ENCODE data around the gene TMEM175.

DNA sequence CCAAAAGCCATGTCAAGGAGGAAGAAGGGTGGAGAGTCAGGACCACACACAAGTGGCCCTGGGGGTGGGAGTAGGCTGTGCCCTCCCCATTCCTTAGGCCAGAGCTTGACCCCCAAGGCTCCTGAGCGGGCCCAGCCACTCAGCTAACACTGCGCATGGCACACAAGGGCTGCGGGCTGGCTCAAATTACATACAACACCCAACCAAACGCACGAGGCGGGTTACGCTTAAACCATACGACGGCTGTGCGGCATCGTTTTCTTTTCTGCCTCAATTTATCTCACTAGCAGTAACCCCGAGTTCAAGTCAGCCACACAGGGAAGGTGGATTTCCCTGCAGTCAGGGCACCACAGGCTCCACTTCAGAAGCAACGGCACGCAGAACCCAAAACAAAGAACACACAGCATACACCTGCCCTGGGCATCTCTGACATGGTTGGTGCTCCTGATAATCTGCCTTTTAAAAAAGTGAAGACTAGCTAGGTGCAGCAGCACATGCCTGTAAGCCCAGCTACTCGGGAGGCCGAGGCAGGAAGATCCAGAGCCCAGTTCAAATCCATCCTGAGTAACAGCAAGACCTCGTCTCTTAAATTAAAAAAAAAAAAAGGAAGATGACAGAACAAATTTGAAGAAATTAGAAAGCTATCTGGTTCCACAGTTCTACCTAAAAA lies 3.0 kb upstream of the TMEM175 start:
- no peak for TF ChIP-seq ZNF143 (CRISPR knock-in tag; IDR thresholded peaks at IDR 0.05)
- no peak for TF ChIP-seq CBFB (CRISPR knock-in tag; IDR thresholded peaks at IDR 0.05)
- no peak for TF ChIP-seq SPI1 (IDR thresholded peaks at IDR 0.05; ENCODE audit: borderline replicate concordance, low read depth, low read length)
- no peak for TF ChIP-seq RERE (CRISPR knock-in tag; IDR thresholded peaks at IDR 0.05; ENCODE audit: borderline replicate concordance)
- no peak for TF ChIP-seq POLR2A (conservative IDR thresholded peaks at IDR 0.05)
- TF ChIP-seq, protein P1, sequence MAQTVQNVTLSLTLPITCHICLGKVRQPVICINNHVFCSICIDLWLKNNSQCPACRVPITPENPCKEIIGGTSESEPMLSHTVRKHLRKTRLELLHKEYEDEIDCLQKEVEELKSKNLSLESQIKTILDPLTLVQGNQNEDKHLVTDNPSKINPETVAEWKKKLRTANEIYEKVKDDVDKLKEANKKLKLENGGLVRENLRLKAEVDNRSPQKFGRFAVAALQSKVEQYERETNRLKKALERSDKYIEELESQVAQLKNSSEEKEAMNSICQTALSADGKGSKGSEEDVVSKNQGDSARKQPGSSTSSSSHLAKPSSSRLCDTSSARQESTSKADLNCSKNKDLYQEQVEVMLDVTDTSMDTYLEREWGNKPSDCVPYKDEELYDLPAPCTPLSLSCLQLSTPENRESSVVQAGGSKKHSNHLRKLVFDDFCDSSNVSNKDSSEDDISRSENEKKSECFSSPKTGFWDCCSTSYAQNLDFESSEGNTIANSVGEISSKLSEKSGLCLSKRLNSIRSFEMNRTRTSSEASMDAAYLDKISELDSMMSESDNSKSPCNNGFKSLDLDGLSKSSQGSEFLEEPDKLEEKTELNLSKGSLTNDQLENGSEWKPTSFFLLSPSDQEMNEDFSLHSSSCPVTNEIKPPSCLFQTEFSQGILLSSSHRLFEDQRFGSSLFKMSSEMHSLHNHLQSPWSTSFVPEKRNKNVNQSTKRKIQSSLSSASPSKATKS (CRISPR knock-in tag; IDR thresholded peaks at IDR 0.05) = no peak
- TF ChIP-seq RBBP5 (IDR thresholded peaks at IDR 0.05; ENCODE audit: borderline replicate concordance, insufficient read depth, low read length, poor library complexity, severe bottlenecking) = no peak
- no peak for TF ChIP-seq MAFK (IDR thresholded peaks at IDR 0.05; ENCODE audit: low read length)
- TF ChIP-seq KLF6 (CRISPR knock-in tag; IDR thresholded peaks at IDR 0.05; ENCODE audit: borderline replicate concordance) = no peak
- no peak for TF ChIP-seq E4F1 (CRISPR knock-in tag; IDR thresholded peaks at IDR 0.05; ENCODE audit: borderline replicate concordance)
- TF ChIP-seq ZNF274 (IDR thresholded peaks at IDR 0.05; ENCODE audit: borderline replicate concordance, low read depth, low read length) = no peak
- TF ChIP-seq HDAC6 (IDR thresholded peaks at IDR 0.05; ENCODE audit: low read depth, low read length) = no peak

Data from K562 (cell line).